Measurements from ENCODE around the gene DGCR2. TPM values are rescaled to one million over a fixed set of nuclear protein-coding genes. Genes with fewer than 3 reads are reported as not detected.
"Not testable (repeated sequence)": the region's sequence is repeated elsewhere in the genome, so short reads cannot be mapped to it uniquely, and the experiment has no call there.

Gene DGCR2
- 10 to 100 TPM in 1 of 2 donors, 1 to 10 TPM in 1; 9.5 to 23.6 TPM for total RNA-seq

GRCh38 chr22:19122143-19122751, at the start of gene DGCR2:
TSS of gene DGCR2 (minus strand) at chr22:19122412. CDS start at chr22:19122206, 206 bp downstream.
- DNase-seq (ENCODE audit: low spot score in 2 of 2), result peak; percentile 94 to 96
- peak within 1 kb of the TSS; percentile 79 to 83 for H3K27ac Mint-ChIP-seq
- H3K9me3 Mint-ChIP-seq, result no peaks in the 10 kb centered on the region
- H3K36me3 Mint-ChIP-seq, result no peaks in the 10 kb centered on the region
- ATAC-seq, result peak; percentile 98

GRCh38 chr22:19169947-19170318, 47.7 kb upstream of the DGCR2 start:
- DNase-seq (ENCODE audit: low spot score in 2 of 2), result no peak
- Mint-ChIP-seq H3K9me3 (no peaks in the 10 kb centered on the region), H3K36me3 (peaks cover 10 to 14% of the 10 kb centered on the region in 2 donors), H3K27ac (no peak overlapping the region)
- no peak for ATAC-seq

DNA sequence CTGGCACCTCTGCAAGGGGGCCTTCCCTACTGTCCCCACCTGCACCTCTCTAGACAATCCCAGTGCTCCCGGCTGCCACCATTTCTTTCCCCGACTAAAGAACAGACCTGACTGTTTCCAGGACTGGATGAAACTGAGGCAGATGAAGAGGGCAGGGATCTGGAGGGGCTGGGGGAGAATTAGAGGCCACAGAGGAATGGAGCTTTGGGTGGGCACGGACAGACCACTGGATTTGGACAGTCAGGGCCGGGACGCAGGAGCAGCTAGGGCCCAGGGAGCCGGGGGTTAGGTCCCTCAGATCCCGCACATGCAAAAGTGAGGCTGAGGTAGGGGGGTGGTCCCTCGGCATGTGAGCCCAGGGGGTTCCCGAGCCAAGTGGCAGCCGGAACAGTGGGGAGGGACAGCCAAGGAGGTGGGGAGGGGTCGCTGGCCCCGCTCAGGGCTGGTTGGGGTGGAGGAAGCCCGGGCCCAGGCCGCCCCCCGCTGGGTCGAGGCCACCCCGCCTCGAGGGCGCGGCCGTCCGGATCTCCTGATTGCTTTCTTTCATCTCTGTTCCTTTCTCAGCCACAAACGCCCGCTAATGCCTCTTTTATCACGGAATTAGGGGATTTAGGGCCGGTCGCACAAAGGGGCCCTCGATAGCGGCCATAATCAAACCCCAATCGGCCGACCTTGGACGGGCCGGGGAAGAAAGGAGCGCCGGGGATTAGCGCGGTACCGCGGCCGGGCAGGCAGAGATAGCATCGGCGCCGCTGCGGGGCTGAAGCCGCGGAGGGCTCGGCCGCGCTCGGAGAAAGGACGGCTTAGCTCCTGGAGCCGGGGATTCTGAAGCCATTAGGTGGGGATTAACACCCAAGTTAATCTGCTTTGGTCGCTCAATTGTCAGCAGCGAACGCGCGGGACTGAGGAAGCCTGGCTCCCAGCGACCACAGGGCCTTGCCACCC, 47.1 kb upstream of the DGCR2 start:
- H3K9me3 Mint-ChIP-seq, result no peaks in the 10 kb centered on the region

GRCh38 chr22:19168088-19168890, 46.1 kb upstream of the DGCR2 start:
- ATAC-seq (no peak), DNase-seq (ENCODE audit: low spot score in 2 of 2) (no peak)
- Mint-ChIP-seq H3K36me3 (peaks cover 10 to 14% of the 10 kb centered on the region in 2 donors), H3K27ac (peak overlapping the region in 1 of 2 donors; percentile 12), H3K9me3 (no peaks in the 10 kb centered on the region)

More for the DNA sequence above, 47.1 kb upstream of the DGCR2 start:
- ATAC-seq (no peak), DNase-seq (ENCODE audit: low spot score in 2 of 2) (no peak)
- Mint-ChIP-seq H3K27ac (no peak overlapping the region), H3K36me3 (peaks cover 10 to 14% of the 10 kb centered on the region in 2 donors)

DNA sequence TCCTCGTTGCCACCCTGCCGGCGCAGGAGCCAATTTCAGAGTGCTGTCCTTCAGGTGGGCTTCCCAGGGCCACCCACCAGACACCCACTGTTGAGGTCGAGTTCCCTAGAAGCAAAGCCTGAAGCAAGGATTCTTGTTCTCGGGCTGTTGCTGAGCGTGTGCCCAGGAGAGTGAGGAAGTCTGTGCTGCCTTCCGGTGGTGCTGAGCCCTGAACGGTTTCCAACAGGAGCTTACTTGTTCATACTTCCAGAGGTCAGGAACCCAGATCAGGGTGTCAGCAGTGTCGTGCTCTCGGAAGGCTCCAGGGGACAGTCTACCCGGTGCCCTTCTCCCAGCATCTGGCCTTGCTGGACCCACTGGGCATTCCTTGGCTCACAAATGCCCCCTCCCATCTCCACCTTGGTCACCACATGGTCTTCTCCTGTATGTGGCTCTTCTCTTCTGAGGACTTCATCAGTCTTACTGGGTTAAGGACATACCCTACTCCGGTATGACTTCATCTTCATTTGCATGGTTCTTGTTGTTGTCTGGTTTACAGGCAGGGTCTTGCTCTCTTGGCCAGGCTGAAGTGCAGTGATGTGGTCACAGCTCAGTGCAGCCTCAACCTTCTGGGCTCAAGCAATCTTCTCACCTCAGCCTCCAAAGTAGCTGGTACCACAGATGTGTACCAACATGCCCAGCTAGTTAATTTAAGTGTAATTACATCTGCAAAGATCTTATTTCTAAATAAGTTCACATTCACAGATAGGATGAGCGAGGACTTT, 45.1 kb upstream of the DGCR2 start:
- Mint-ChIP-seq H3K36me3 (peaks cover 4 to 8% of the 10 kb centered on the region in 2 donors), H3K27ac (no peak overlapping the region), H3K9me3 (no peaks in the 10 kb centered on the region)
- ATAC-seq (no peak), DNase-seq (ENCODE audit: low spot score in 2 of 2) (no peak)

- Mint-ChIP-seq H3K9me3 (no peaks in the 10 kb centered on the region), H3K36me3 (no peaks in the 10 kb centered on the region), H3K27ac (no peak overlapping the region)
- DNase-seq (ENCODE audit: low spot score in 2 of 2) (no peak), ATAC-seq (no peak)
Measured at GRCh38 chr22:19166421-19166820, 44.2 kb upstream of the DGCR2 start.

DNA sequence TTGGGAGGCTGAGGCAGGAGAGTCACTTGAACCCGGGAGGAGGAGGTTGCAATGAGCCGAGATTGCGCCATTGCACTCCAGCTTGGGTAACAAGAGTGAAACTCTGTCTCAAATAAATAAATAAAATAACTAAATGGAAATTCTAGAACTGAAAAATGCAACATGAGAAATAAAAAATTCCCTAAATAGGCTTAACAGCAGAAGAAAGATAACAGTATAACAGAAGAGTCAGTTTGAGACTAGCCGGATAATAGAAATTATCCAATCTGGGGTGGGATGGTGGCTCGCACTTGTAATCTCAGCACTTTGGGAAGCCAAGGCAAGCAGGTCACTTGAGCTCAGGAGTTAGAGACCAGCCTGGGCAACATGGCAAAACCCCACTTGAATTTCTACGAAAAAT, 42.2 kb upstream of the DGCR2 start:
- ATAC-seq, result no peak
- DNase-seq (ENCODE audit: low spot score in 2 of 2), result no peak
- Mint-ChIP-seq H3K27ac (no peak overlapping the region), H3K36me3 (no peaks in the 10 kb centered on the region), H3K9me3 (no peaks in the 10 kb centered on the region)

- not testable (repeated sequence) for H3K9me3 Mint-ChIP-seq, ATAC-seq
Measured at GRCh38 chr22:19158649-19159048, 36.4 kb upstream of the DGCR2 start.

GRCh38 chr22:19156109-19156508, 33.9 kb upstream of the DGCR2 start:
- H3K36me3 Mint-ChIP-seq, result peaks cover 10 to 18% of the 10 kb centered on the region in 2 donors
- H3K27ac Mint-ChIP-seq; H3K9me3 Mint-ChIP-seq; ATAC-seq; DNase-seq (ENCODE audit: low spot score in 2 of 2): not testable (repeated sequence)

More at GRCh38 chr22:19158649-19159048, 36.4 kb upstream of the DGCR2 start:
- H3K36me3 Mint-ChIP-seq; DNase-seq (ENCODE audit: low spot score in 2 of 2); H3K27ac Mint-ChIP-seq: not testable (repeated sequence)

DNA sequence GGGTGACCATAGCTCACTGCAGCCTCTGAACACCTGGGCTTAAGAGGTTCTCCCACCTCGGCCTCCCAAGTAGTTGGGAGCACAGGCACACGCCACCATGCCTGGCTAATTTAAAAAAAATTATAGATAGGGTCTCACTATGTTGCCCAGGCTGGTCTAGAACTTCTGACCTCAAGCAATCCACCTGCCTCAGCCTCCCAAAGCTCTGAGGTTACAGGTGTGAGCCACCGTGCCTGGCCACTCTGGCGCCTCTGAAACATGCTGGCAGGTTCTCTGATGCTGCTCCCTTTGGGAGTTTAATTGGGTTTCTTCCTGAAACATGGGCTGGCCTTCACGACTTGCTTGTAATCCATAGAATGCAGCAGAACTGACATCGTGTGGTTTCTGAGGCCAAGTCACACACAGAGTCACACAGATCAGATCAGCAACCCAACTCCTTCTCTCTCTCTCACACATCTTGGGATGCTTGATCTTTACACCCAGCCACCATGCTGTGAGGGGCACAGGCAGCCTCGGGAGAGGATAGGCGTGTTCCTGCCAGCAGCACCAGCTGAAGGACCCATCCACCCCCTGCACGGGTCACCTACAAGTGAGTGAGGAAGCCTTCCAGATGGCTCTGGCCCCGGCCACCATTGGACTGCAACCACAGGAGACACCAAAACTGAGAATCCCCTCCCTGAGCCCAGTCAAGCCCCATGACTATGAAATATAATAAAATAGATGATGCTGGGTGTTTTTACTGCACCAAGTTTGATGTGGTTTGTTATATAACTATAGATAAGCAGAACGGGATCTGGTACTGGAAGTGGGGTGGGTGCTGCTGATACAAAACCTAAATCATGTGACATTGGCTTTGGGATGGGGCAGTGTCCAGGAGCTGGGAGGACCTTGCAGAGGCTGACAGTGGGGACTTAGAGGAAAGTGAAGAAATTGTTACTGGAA, 31.0 kb upstream of the DGCR2 start:
- peaks cover 14 to 21% of the 10 kb centered on the region in 2 donors for H3K36me3 Mint-ChIP-seq
- DNase-seq (ENCODE audit: low spot score in 2 of 2) (no peak), ATAC-seq (no peak)
- no peak overlapping the region for H3K27ac Mint-ChIP-seq
- H3K9me3 Mint-ChIP-seq, result no peaks in the 10 kb centered on the region

DNA sequence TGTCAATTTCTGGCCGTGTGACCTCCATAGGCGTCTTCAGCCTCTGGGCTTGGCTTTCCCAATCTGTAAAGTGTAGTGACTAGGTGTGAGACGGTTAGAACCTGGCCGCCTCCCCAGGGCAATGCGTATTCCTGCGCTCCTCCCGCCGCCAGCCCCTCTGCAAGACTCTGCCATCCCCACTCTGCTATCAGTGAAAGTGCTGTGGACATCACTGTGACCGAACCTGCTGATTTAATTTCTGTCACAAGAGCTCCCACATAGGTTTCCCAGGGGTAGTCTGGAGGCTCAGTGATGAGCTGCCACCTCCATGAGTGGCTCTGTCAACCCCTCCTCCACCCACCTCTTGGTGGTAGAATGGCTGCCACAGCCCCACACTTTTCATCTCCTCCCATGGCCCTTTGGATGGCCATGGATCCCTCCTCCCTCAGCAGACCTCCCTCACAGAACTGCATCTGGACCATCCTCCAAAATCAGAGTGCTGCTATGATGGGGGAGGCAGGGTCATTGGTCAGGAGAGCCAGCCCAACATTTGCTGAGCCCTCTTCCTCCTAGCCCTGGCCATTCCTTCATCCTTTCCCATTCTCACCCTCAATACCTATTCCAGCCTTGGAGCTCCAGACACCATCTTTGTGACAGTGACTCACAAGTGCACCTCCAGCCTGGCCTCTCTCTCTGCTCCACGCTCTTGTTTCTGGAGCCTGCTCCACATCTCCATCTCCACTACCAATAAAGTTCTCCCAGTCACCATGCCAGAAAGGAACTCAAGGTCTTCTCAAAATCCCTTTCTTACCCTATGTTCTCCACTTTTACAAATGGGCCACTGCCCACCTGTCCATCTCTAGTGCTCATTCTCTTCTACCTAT, 29.3 kb upstream of the DGCR2 start:
- H3K36me3 Mint-ChIP-seq, result peaks cover 14 to 21% of the 10 kb centered on the region in 2 donors
- ATAC-seq, result no peak

GRCh38 chr22:19150482-19151328, 28.5 kb upstream of the DGCR2 start:
- H3K36me3 Mint-ChIP-seq, result peaks cover 14 to 21% of the 10 kb centered on the region in 2 donors
- ATAC-seq (no peak), DNase-seq (ENCODE audit: low spot score in 2 of 2) (no peak)
- no peaks in the 10 kb centered on the region for H3K9me3 Mint-ChIP-seq
- no peak overlapping the region for H3K27ac Mint-ChIP-seq

More for the DNA sequence above, 29.3 kb upstream of the DGCR2 start:
- H3K27ac Mint-ChIP-seq, result no peak overlapping the region
- no peaks in the 10 kb centered on the region for H3K9me3 Mint-ChIP-seq
- DNase-seq (ENCODE audit: low spot score in 2 of 2), result no peak

GRCh38 chr22:19149991-19150390, 27.8 kb upstream of the DGCR2 start, which contains the start of gene GSC2:
TSS of gene GSC2 (minus strand) at chr22:19150292. CDS start at chr22:19150283, 9 bp downstream.
- Mint-ChIP-seq H3K27ac (no peak within 1 kb of the TSS), H3K9me3 (no peaks in the 10 kb centered on the region), H3K36me3 (peaks cover 14 to 21% of the 10 kb centered on the region in 2 donors)
- ATAC-seq (no peak), DNase-seq (ENCODE audit: low spot score in 2 of 2) (no peak)
